Fibroblast of villous mesenchyme (primary cell): ENCODE measurements around the gene LRRC53. TPM values are rescaled to one million over a fixed set of nuclear protein-coding genes. Genes with fewer than 3 reads are reported as not detected.

Experiments used
- DNase-seq: peaks from one replicate; pipeline ENCODE4 v3.0.0-alpha.2; 2010; ENCODE audit warnings: low read depth
- H3K4me3 ChIP-seq: 2 replicates; pipeline ENCODE4 v1.5.1; 2011; ENCODE audit warnings: low read depth, mild to moderate bottlenecking, low read length
- total RNA-seq: library from RNA; depleted of rRNA; stranded (reverse); fragments of >200 nt; gene quantifications from 2 replicates; pipeline ENCODE4 v1.2.3, GENCODE V29; 2012
- TF ChIP-seq, protein P1 (sequence below): IDR thresholded peaks from 2 replicates; pipeline ENCODE4 v1.5.1; 2012; ENCODE audit warnings: low read depth, mild to moderate bottlenecking, low read length; ENCODE audit not compliant: insufficient read depth

The LRRC53 gene
- total RNA-seq, 1 donor, result not detected

DNA sequence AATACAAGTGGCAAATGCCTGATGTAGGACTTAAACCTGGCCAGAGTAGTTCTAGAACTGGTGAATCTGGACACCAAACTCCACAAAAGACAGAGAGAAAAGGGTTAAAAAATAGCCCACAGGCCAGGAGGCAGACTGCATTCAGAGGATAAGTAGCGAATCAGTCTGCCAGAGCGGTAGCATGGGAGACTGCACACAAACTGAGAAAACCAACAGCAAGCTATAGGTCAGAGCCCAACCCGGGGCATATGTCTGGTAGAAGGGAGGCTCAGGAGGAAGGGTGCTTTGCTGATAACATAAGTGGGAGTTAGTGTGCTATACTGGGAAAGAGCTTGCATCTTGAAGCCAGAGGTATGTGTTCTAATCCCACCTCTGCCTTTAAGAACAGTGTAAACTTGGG, 4.0 kb downstream of the LRRC53 start:
- TF ChIP-seq, protein P1, sequence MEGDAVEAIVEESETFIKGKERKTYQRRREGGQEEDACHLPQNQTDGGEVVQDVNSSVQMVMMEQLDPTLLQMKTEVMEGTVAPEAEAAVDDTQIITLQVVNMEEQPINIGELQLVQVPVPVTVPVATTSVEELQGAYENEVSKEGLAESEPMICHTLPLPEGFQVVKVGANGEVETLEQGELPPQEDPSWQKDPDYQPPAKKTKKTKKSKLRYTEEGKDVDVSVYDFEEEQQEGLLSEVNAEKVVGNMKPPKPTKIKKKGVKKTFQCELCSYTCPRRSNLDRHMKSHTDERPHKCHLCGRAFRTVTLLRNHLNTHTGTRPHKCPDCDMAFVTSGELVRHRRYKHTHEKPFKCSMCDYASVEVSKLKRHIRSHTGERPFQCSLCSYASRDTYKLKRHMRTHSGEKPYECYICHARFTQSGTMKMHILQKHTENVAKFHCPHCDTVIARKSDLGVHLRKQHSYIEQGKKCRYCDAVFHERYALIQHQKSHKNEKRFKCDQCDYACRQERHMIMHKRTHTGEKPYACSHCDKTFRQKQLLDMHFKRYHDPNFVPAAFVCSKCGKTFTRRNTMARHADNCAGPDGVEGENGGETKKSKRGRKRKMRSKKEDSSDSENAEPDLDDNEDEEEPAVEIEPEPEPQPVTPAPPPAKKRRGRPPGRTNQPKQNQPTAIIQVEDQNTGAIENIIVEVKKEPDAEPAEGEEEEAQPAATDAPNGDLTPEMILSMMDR, result no peak
- no peak overlapping the region for H3K4me3 ChIP-seq
- DNase-seq, result no peak

DNA sequence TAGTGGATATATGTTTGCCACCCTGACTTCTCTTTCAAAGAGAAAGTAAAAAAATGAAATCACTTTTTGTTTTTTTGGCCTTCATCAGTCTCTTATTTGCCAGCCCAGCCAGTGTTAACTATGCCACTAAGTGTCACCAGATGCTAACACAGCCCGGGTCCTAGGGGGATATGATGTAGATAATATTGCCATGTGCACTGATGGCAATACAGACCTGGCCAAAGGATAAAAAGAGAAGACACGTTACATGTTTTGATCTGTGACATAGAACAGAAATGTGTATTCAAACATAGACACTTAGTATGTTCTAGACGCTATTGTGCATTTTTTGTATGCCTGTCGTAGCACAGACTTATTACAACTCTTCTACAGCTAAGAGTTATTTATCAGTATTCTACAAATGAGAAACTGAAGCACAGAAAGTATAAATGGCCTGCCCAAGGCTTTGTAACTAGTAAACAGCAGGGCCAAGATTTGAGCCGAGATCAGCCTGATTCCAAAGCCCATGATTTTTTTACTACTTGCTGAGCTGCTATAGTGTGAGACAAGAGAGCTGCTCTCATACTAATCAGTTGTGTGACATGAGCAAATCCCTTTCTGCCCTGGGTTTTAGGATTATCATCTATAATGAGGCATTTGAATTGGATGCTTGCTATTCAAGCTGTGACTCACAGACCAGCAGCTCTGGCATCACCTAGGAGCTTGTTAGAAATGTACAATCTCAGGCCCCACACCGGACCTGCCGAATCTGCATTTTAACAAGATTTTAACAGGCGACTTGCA, 6.3 kb downstream of the LRRC53 start:
- DNase-seq, result no peak
- TF ChIP-seq, protein P1, result no peak
- H3K4me3 ChIP-seq, result no peak overlapping the region

DNA sequence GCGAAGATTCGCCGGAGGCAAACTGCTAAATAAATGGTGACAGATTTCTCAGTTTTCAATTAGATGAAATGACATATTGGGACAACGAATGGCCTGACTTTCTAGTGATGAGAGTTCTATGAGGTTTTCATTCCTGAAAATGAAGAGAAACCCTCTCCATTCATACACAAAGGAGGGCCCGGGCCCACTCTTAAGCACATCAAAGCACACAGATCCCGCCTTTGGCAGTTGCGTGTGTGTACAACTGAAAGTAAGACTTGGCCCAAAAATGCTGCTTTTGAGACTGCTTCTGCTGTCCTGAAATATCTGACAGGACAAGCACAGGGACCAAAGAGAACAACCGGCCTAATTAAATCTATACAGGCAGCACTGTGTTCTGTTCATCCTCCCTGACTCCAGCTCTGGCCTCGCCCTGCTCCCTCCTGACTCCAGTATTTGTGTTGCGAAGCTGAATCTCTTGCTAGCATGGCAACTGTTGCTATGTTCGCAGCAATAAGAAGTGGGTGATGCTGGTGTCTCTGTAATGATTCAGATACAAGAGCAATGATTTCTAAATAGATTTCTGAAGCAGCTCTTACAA, 7.4 kb downstream of the LRRC53 start:
- no peak overlapping the region for H3K4me3 ChIP-seq
- DNase-seq, result no peak
- TF ChIP-seq, protein P1, result no peak

DNA sequence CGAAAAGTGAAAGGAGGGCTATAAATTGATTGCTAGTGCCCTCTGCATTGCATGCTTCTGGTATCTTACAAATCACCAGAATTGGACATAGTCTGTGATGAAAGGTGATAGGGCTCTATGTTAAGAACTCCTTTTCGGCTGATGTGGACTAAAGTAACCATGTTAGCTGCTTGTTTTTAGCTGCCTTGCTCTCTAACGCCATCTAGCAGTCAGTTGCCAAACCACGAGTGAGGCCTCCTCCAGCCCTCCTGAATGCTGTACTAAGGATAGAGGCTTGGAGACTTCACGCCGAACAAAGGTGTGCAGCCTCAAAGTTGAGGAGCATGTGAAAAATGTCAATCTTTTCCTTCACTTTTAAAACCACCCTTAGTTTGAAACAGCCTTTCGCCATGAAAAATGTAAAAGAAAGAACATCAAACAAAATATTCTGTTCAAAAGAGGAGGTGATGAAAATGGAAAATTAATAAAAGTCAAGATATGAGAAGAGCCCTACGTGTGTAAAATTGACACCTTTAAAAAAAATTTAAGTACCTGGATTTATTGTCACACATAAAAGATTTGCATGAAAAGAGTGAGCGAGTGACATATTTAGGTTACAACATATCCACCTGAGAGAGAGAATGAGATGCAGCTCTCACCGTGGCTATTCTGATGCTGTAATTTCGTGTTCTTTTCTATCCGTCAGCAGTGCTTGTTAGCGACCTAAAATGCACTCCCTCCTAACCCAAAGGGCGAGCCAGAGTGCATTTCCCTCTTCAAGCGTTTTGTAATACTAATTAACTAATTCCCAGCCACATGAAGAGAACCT, 8.1 kb downstream of the LRRC53 start:
- DNase-seq, result peak; percentile 37
- TF ChIP-seq, protein P1, result peak; percentile 79
- H3K4me3 ChIP-seq, result no peak overlapping the region

DNA sequence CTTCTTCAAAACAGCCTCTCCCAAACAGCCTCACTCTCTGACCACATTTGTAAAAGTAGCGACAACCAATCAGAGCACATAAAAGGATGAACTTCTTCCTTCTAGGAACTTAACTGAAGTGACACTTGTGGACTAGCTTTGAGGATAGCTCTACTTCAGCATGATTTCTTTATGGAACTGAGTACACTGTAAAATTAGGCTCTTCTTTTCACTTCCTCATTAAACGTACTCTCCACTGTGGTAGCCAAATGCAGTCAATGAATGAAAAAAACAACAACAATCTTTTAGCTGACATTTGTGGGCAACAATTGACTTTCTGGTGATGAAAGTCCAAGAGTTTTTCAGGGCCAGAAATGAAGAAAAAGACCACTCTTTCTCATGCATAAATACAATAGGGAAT, 9.6 kb downstream of the LRRC53 start:
- DNase-seq, result no peak
- H3K4me3 ChIP-seq, result no peak overlapping the region
- TF ChIP-seq, protein P1, result no peak

DNA sequence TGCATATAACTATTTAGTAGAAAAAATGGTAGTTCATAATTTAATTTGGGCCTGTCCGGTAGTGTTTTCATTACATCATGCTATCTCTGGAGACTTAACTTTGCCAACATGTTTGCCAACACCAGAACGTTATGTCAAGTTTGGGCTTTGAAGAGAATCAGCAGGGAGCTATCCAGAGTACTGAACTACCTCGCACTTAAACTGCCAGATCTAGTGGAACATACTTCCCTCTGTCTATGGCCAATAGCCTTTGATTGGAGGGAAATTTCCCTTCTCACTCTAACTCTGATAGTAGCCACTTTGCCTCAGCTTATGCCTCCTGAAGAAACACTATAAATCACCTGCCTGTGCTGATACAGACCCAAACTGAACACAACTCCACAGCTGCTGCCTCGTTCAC, 10.0 kb downstream of the LRRC53 start:
- DNase-seq, result peak; percentile 32
- TF ChIP-seq, protein P1, result no peak
- H3K4me3 ChIP-seq, result no peak overlapping the region
